ENCODE data around the gene NRCAM.
"Not testable (repeated sequence)": the region's sequence is repeated elsewhere in the genome, so short reads cannot be mapped to it uniquely, and the experiment has no call there.

Gene NRCAM

GRCh38 chr7:108303332-108303731 is 152.9 kb downstream of the NRCAM start:
- DNase-seq: no peak

- DNase-seq: no peak
Observed at GRCh38 chr7:108301387-108301786, 154.8 kb downstream of the NRCAM start.

- no peak for DNase-seq
Observed at GRCh38 chr7:108299251-108299973, 156.8 kb downstream of the NRCAM start.

- no peak for DNase-seq
Observed at GRCh38 chr7:108296911-108297310, 159.3 kb downstream of the NRCAM start.

GRCh38 chr7:108294595-108294994 is 161.6 kb downstream of the NRCAM start:
- DNase-seq: no peak

- no peak for DNase-seq
Observed at GRCh38 chr7:108293149-108293612, 163.1 kb downstream of the NRCAM start.

GRCh38 chr7:108292541-108292940 is 163.7 kb downstream of the NRCAM start:
- no peak for DNase-seq

GRCh38 chr7:108291791-108292440 is 164.3 kb downstream of the NRCAM start:
- DNase-seq: no peak

GRCh38 chr7:108291152-108291508 is 165.1 kb downstream of the NRCAM start:
- no peak for DNase-seq

GRCh38 chr7:108290459-108291151 is 165.6 kb downstream of the NRCAM start:
- no peak for DNase-seq

GRCh38 chr7:108289852-108290251 is 166.4 kb downstream of the NRCAM start:
- DNase-seq: no peak

- DNase-seq: no peak
Observed at GRCh38 chr7:108287857-108288256, 168.4 kb downstream of the NRCAM start.

- no peak for DNase-seq
Observed at GRCh38 chr7:108286290-108286904, 169.8 kb downstream of the NRCAM start.

- no peak for DNase-seq
Observed at GRCh38 chr7:108285778-108286177, 170.5 kb downstream of the NRCAM start.

- no peak for DNase-seq
Observed at GRCh38 chr7:108285003-108285368, 171.2 kb downstream of the NRCAM start.

GRCh38 chr7:108284349-108285002 is 171.8 kb downstream of the NRCAM start:
- no peak for DNase-seq

- no peak for DNase-seq
Observed at GRCh38 chr7:108283252-108283651, 173.0 kb downstream of the NRCAM start.

- no peak for DNase-seq
Observed at GRCh38 chr7:108282427-108282996, 173.7 kb downstream of the NRCAM start.

GRCh38 chr7:108280136-108280535 is 176.1 kb downstream of the NRCAM start:
- no peak for DNase-seq

- no peak for DNase-seq
Observed at GRCh38 chr7:108278776-108279175, 177.5 kb downstream of the NRCAM start.

- no peak for DNase-seq
Observed at GRCh38 chr7:108278281-108278680, 178.0 kb downstream of the NRCAM start.

GRCh38 chr7:108274447-108274846 is 181.8 kb downstream of the NRCAM start:
- not testable (repeated sequence) for DNase-seq

GRCh38 chr7:108272891-108273290 is 183.3 kb downstream of the NRCAM start:
- DNase-seq: not testable (repeated sequence)

Data from NCI-H774 (cell line).